Stomach smooth muscle (tissue), 2 donors: ENCODE results near the gene ARHGAP25.

Source experiments
- H3K27ac ChIP-seq: one replicate; pipeline ENCODE4 v1.7.0; 2013; ENCODE audit warnings: mild to moderate bottlenecking, low read length, inconsistent platforms
- H3K27me3 ChIP-seq, 2 donors: one replicate each; pipeline ENCODE4 v1.7.0; 2013; ENCODE audit warnings: low read length in 2 of 2; ENCODE audit not compliant: insufficient read depth in 2 of 2, control insufficient read depth in 1 of 2
- H3K36me3 ChIP-seq, 2 donors: one replicate each; pipeline ENCODE4 v1.7.0; 2013; ENCODE audit warnings: low read length in 2 of 2; ENCODE audit not compliant: control insufficient read depth in 2 of 2, insufficient read depth in 2 of 2
- H3K4me1 ChIP-seq: one replicate; pipeline ENCODE4 v1.7.0; 2013; ENCODE audit warnings: low read length; ENCODE audit not compliant: control insufficient read depth, insufficient read depth
- H3K4me3 ChIP-seq, 2 donors: one replicate each; pipeline ENCODE4 v1.7.0; 2013; ENCODE audit warnings: low read length in 2 of 2
- H3K9ac ChIP-seq, 2 donors: one replicate each; pipeline ENCODE4 v1.7.0; 2013; ENCODE audit warnings: low read length in 2 of 2, mild to moderate bottlenecking in 1 of 2
- H3K9me3 ChIP-seq, 2 donors: one replicate each; pipeline ENCODE4 v1.7.0; 2013; ENCODE audit warnings: low read length in 2 of 2; ENCODE audit not compliant: control insufficient read depth in 2 of 2
- donor health status: healthy.
- donor health status: Pancreatic carcinoma.

The ARHGAP25 gene

GRCh38 chr2:68734688-68735525 lies at the start of gene ARHGAP25:
TSS of gene ARHGAP25 (plus strand) at chr2:68734811. CDS start at chr2:68735200, 389 bp downstream.
- Histone ChIP-seq H3K27ac (no peak within 1 kb of the TSS), H3K4me1 (no peaks in the 10 kb centered on the region), H3K4me3 (no peak within 1 kb of the TSS), H3K9me3 (no peaks in the 10 kb centered on the region), H3K36me3 (no peaks in the 10 kb centered on the region), H3K9ac (no peak within 1 kb of the TSS), H3K27me3 (no peaks in the 10 kb centered on the region)

GRCh38 chr2:68686178-68686577 lies 48.4 kb upstream of the ARHGAP25 start:
- H3K4me1 ChIP-seq, result no peaks in the 10 kb centered on the region
- no peak overlapping the region for H3K9ac ChIP-seq
- H3K9me3 ChIP-seq, result no peaks in the 10 kb centered on the region
- no peaks in the 10 kb centered on the region for H3K27me3 ChIP-seq
- no peaks in the 10 kb centered on the region for H3K36me3 ChIP-seq
- no peak overlapping the region for H3K27ac ChIP-seq
- H3K4me3 ChIP-seq, result no peak overlapping the region

- H3K27ac ChIP-seq, result no peak overlapping the region
- H3K36me3 ChIP-seq, result no peaks in the 10 kb centered on the region
- no peak overlapping the region for H3K9ac ChIP-seq
- no peaks in the 10 kb centered on the region for H3K4me1 ChIP-seq
- H3K9me3 ChIP-seq, result no peaks in the 10 kb centered on the region
- no peak overlapping the region for H3K4me3 ChIP-seq
- H3K27me3 ChIP-seq, result no peaks in the 10 kb centered on the region
Observed at GRCh38 chr2:68687018-68687417, 47.6 kb upstream of the ARHGAP25 start.

- H3K4me3 ChIP-seq, result no peak overlapping the region
- H3K9ac ChIP-seq, result no peak overlapping the region
- no peaks in the 10 kb centered on the region for H3K27me3 ChIP-seq
- H3K4me1 ChIP-seq, result no peaks in the 10 kb centered on the region
- H3K27ac ChIP-seq, result no peak overlapping the region
- H3K36me3 ChIP-seq, result no peaks in the 10 kb centered on the region
- no peaks in the 10 kb centered on the region for H3K9me3 ChIP-seq
Observed at GRCh38 chr2:68689553-68690537, 44.8 kb upstream of the ARHGAP25 start.

GRCh38 chr2:68690851-68691250 lies 43.8 kb upstream of the ARHGAP25 start:
- no peaks in the 10 kb centered on the region for H3K27me3 ChIP-seq
- no peak overlapping the region for H3K27ac ChIP-seq
- no peaks in the 10 kb centered on the region for H3K9me3 ChIP-seq
- no peaks in the 10 kb centered on the region for H3K36me3 ChIP-seq
- H3K4me1 ChIP-seq, result no peaks in the 10 kb centered on the region
- no peak overlapping the region for H3K9ac ChIP-seq
- no peak overlapping the region for H3K4me3 ChIP-seq

- no peaks in the 10 kb centered on the region for H3K4me1 ChIP-seq
- H3K27me3 ChIP-seq, result no peaks in the 10 kb centered on the region
- H3K36me3 ChIP-seq, result no peaks in the 10 kb centered on the region
- H3K4me3 ChIP-seq, result no peak overlapping the region
- no peak overlapping the region for H3K9ac ChIP-seq
- peaks cover 0 to 3% of the 10 kb centered on the region in 2 donors for H3K9me3 ChIP-seq
- no peak overlapping the region for H3K27ac ChIP-seq
Observed at GRCh38 chr2:68692511-68692910, 42.1 kb upstream of the ARHGAP25 start.

- H3K9ac ChIP-seq, result no peak overlapping the region
- no peaks in the 10 kb centered on the region for H3K27me3 ChIP-seq
- no peak overlapping the region for H3K4me3 ChIP-seq
- H3K9me3 ChIP-seq, result peaks cover 0 to 3% of the 10 kb centered on the region in 2 donors
- H3K36me3 ChIP-seq, result no peaks in the 10 kb centered on the region
- no peaks in the 10 kb centered on the region for H3K4me1 ChIP-seq
- no peak overlapping the region for H3K27ac ChIP-seq
Observed at GRCh38 chr2:68693951-68694350, 40.7 kb upstream of the ARHGAP25 start.

GRCh38 chr2:68695971-68696370 lies 38.6 kb upstream of the ARHGAP25 start:
- H3K36me3 ChIP-seq, result no peaks in the 10 kb centered on the region
- no peak overlapping the region for H3K4me3 ChIP-seq
- H3K9me3 ChIP-seq, result peaks cover 0 to 3% of the 10 kb centered on the region in 2 donors
- no peak overlapping the region for H3K27ac ChIP-seq
- no peaks in the 10 kb centered on the region for H3K4me1 ChIP-seq
- no peak overlapping the region for H3K9ac ChIP-seq
- H3K27me3 ChIP-seq, result no peaks in the 10 kb centered on the region

- H3K9ac ChIP-seq, result no peak overlapping the region
- H3K4me1 ChIP-seq, result no peaks in the 10 kb centered on the region
- H3K27me3 ChIP-seq, result no peaks in the 10 kb centered on the region
- no peaks in the 10 kb centered on the region for H3K36me3 ChIP-seq
- H3K9me3 ChIP-seq, result peaks cover 0 to 3% of the 10 kb centered on the region in 2 donors
- H3K27ac ChIP-seq, result no peak overlapping the region
- no peak overlapping the region for H3K4me3 ChIP-seq
Observed at GRCh38 chr2:68696554-68696953, 38.1 kb upstream of the ARHGAP25 start.

- no peak overlapping the region for H3K27ac ChIP-seq
- H3K27me3 ChIP-seq, result no peaks in the 10 kb centered on the region
- no peak overlapping the region for H3K9ac ChIP-seq
- peaks cover 0 to 3% of the 10 kb centered on the region in 2 donors for H3K9me3 ChIP-seq
- no peaks in the 10 kb centered on the region for H3K4me1 ChIP-seq
- no peak overlapping the region for H3K4me3 ChIP-seq
- H3K36me3 ChIP-seq, result no peaks in the 10 kb centered on the region
Observed at GRCh38 chr2:68698567-68699377, 35.8 kb upstream of the ARHGAP25 start.
